ENCODE data around the gene AGBL4. TPM values are rescaled to one million over a fixed set of nuclear protein-coding genes. Genes with fewer than 3 reads are reported as not detected.

AGBL4 gene
- polyA plus RNA-seq, 1 donor (not counting 4 experiments of a cell fraction or from before 2014, with no cell fraction given) = not detected

- H3K36me3 ChIP-seq (ENCODE audit: control insufficient read depth in 2 of 2, extremely low read depth in 1 of 2, insufficient read depth in 2 of 2, low read length in 2 of 2) = no peaks in the 10 kb centered on the region
- no peak overlapping the region for H3K9ac ChIP-seq (ENCODE audit: control insufficient read depth, extremely low read depth, insufficient read depth, low read length)
- DNase-seq (ENCODE audit: low read depth, low spot score) (peak; percentile 55), FAIRE-seq (peak; percentile 89)
- H3K4me1 ChIP-seq (ENCODE audit: control insufficient read depth, extremely low read depth, insufficient read depth, low read length) = peaks cover 27% of the 10 kb centered on the region
- H3K27ac ChIP-seq (ENCODE audit: control insufficient read depth, insufficient read depth, low read length) = no peak overlapping the region
- no peak overlapping the region for H3K4me3 ChIP-seq (ENCODE audit: control insufficient read depth in 2 of 3, extremely low read depth in 1 of 3, insufficient read depth in 2 of 3, low read depth in 1 of 3, low read length in 3 of 3)
- H3K9me3 ChIP-seq (ENCODE audit: control insufficient read depth, low read depth, low read length) = no peaks in the 10 kb centered on the region
- peak overlapping the region; percentile 24 for H2AFZ ChIP-seq (ENCODE audit: control insufficient read depth, low read length)
- no peaks in the 10 kb centered on the region for H4K20me1 ChIP-seq (ENCODE audit: control insufficient read depth, extremely low read depth, insufficient read depth, low read length)
- dilution Hi-C loops (cut with MboI; ENCODE audit: extremely low pct_ligation_motif_present, low sequenced_read_pairs) = no loop called here
- peak overlapping the region; percentile 9 for H3K4me2 ChIP-seq (ENCODE audit: control insufficient read depth, extremely low read depth, insufficient read depth, low read depth, low read length)
- H3K79me2 ChIP-seq (ENCODE audit: control insufficient read depth, insufficient read depth, low read length) = no peaks in the 10 kb centered on the region
- no peaks in the 10 kb centered on the region for H3K27me3 ChIP-seq (ENCODE audit: control insufficient read depth, extremely low read depth, insufficient read depth, low read length)
- no peaks in the 10 kb centered on the region for H3K9me1 ChIP-seq (ENCODE audit: control insufficient read depth, extremely low read depth, insufficient read depth, low read length)
- TF ChIP-seq, protein P1, sequence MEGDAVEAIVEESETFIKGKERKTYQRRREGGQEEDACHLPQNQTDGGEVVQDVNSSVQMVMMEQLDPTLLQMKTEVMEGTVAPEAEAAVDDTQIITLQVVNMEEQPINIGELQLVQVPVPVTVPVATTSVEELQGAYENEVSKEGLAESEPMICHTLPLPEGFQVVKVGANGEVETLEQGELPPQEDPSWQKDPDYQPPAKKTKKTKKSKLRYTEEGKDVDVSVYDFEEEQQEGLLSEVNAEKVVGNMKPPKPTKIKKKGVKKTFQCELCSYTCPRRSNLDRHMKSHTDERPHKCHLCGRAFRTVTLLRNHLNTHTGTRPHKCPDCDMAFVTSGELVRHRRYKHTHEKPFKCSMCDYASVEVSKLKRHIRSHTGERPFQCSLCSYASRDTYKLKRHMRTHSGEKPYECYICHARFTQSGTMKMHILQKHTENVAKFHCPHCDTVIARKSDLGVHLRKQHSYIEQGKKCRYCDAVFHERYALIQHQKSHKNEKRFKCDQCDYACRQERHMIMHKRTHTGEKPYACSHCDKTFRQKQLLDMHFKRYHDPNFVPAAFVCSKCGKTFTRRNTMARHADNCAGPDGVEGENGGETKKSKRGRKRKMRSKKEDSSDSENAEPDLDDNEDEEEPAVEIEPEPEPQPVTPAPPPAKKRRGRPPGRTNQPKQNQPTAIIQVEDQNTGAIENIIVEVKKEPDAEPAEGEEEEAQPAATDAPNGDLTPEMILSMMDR (optimal IDR thresholded peaks at IDR 0.05 in 1 of 3, IDR thresholded peaks at IDR 0.05 in 1 of 3, conservative IDR thresholded peaks at IDR 0.05 in 1 of 3; ENCODE audit: extremely low read depth in 1 of 3, insufficient read depth in 2 of 3, low read length in 3 of 3) = no peak
- TF ChIP-seq EZH2 (IDR thresholded peaks at IDR 0.05; ENCODE audit: low read length) = no peak
Measured at GRCh38 chr1:48876330-48876785, 1147.4 kb downstream of the AGBL4 start.

GRCh38 chr1:48875552-48876329 lies 1148.0 kb downstream of the AGBL4 start:
- dilution Hi-C loops (cut with MboI; ENCODE audit: extremely low pct_ligation_motif_present, low sequenced_read_pairs) = no loop called here
- Histone ChIP-seq H3K4me3 (ENCODE audit: control insufficient read depth in 2 of 3, extremely low read depth in 1 of 3, insufficient read depth in 2 of 3, low read depth in 1 of 3, low read length in 3 of 3) (no peak overlapping the region), H3K79me2 (ENCODE audit: control insufficient read depth, insufficient read depth, low read length) (no peaks in the 10 kb centered on the region), H3K27me3 (ENCODE audit: control insufficient read depth, extremely low read depth, insufficient read depth, low read length) (no peaks in the 10 kb centered on the region), H3K4me1 (ENCODE audit: control insufficient read depth, extremely low read depth, insufficient read depth, low read length) (peaks cover 27% of the 10 kb centered on the region), H2AFZ (ENCODE audit: control insufficient read depth, low read length) (peak overlapping the region; percentile 24), H3K4me2 (ENCODE audit: control insufficient read depth, extremely low read depth, insufficient read depth, low read depth, low read length) (peak overlapping the region; percentile 9), H3K36me3 (ENCODE audit: control insufficient read depth in 2 of 2, extremely low read depth in 1 of 2, insufficient read depth in 2 of 2, low read length in 2 of 2) (no peaks in the 10 kb centered on the region), H3K9me1 (ENCODE audit: control insufficient read depth, extremely low read depth, insufficient read depth, low read length) (no peaks in the 10 kb centered on the region), H3K27ac (ENCODE audit: control insufficient read depth, insufficient read depth, low read length) (no peak overlapping the region), H4K20me1 (ENCODE audit: control insufficient read depth, extremely low read depth, insufficient read depth, low read length) (no peaks in the 10 kb centered on the region), H3K9me3 (ENCODE audit: control insufficient read depth, low read depth, low read length) (no peaks in the 10 kb centered on the region), H3K9ac (ENCODE audit: control insufficient read depth, extremely low read depth, insufficient read depth, low read length) (no peak overlapping the region)
- FAIRE-seq (no peak), DNase-seq (ENCODE audit: low read depth, low spot score) (no peak)
- TF ChIP-seq, protein P1 (optimal IDR thresholded peaks at IDR 0.05 in 1 of 3, IDR thresholded peaks at IDR 0.05 in 1 of 3, conservative IDR thresholded peaks at IDR 0.05 in 1 of 3; ENCODE audit: extremely low read depth in 1 of 3, insufficient read depth in 2 of 3, low read length in 3 of 3) = no peak
- TF ChIP-seq EZH2 (IDR thresholded peaks at IDR 0.05; ENCODE audit: low read length) = no peak

Data from keratinocyte (primary cell).